ENCODE results near the gene PRR15L. TPM values are rescaled to one million over a fixed set of nuclear protein-coding genes. Genes with fewer than 3 reads are reported as not detected.
A peak's percentile ranks its signal among the peaks of the same experiment; 100 is the strongest.

The PRR15L gene
- total and polyA plus RNA-seq, 2 of the 8 experiments (the other 6 are each of a cell fraction or from before 2014, with no cell fraction given), result 0.26 to 1.1 TPM

- Histone ChIP-seq H3K9me3 (ENCODE audit: insufficient read depth in 2 of 2, low read depth in 1 of 2, low read length in 1 of 2) (no peaks in the 10 kb centered on the region), H3K9ac (replicated peaks in 1 of 4; ENCODE audit: extremely low read depth in 1 of 4, low read depth in 3 of 4, low read length in 3 of 4) (no peak overlapping the region), H3K23me2 (ENCODE audit: low read depth, low read length) (no peaks in the 10 kb centered on the region), H3K27me3 (replicated peaks in 1 of 4; ENCODE audit: control insufficient read depth in 3 of 4, extremely low read depth in 1 of 4, insufficient read depth in 3 of 4, low read length in 3 of 4) (no peaks in the 10 kb centered on the region), H3K18ac (ENCODE audit: extremely low read depth, low read length) (no peak overlapping the region), H2BK20ac (ENCODE audit: low read length) (no peak overlapping the region), H4K91ac (replicated peaks; ENCODE audit: insufficient read length, low read length) (no peak overlapping the region), H3K4me1 (replicated peaks in 1 of 4; ENCODE audit: control insufficient read depth in 3 of 4, insufficient read depth in 4 of 4, low read length in 3 of 4) (peaks cover 14 to 28% (median 23%) of the 10 kb centered on the region in 4 experiments), H3K14ac (ENCODE audit: insufficient read length) (no peak overlapping the region), H3K27ac (ENCODE audit: low read depth, low read length) (no peak overlapping the region), H3K4me2 (ENCODE audit: insufficient read depth in 1 of 2, low read depth in 2 of 2, low read length in 2 of 2) (no peak overlapping the region), H4K8ac (ENCODE audit: extremely low read depth, insufficient read depth, low read length) (no peak overlapping the region), H2BK5ac (ENCODE audit: low read depth, low read length) (no peak overlapping the region), H3K36me3 (ENCODE audit: control insufficient read depth in 2 of 4, insufficient read depth in 4 of 4, low read length in 3 of 4) (no peaks in the 10 kb centered on the region), H2AFZ (ENCODE audit: low read length) (no peak overlapping the region), H3K4ac (replicated peaks; ENCODE audit: insufficient read length, low read depth, low read length) (no peak overlapping the region), H3K79me2 (ENCODE audit: control insufficient read depth in 1 of 2, insufficient read depth in 2 of 2, low read length in 2 of 2) (no peaks in the 10 kb centered on the region), H2BK15ac (ENCODE audit: low read length) (0 out of 2 replicates have a peak overlapping the region, but pooled peaks have one; percentile 61), H3K56ac (replicated peaks; ENCODE audit: insufficient read length, low read depth, low read length) (no peak overlapping the region), H2BK120ac (replicated peaks; ENCODE audit: low read depth, low read length) (no peak overlapping the region), H3K79me1 (ENCODE audit: low read depth, low read length) (no peaks in the 10 kb centered on the region), H4K20me1 (replicated peaks in 1 of 2; ENCODE audit: control insufficient read depth in 1 of 2, insufficient read depth in 2 of 2, low read length in 2 of 2) (no peaks in the 10 kb centered on the region), H3K4me3 (ENCODE audit: extremely low read depth in 1 of 4, insufficient read depth in 2 of 4, low read depth in 3 of 4, low read length in 4 of 4) (no peak overlapping the region), H2AK5ac (ENCODE audit: low read depth, low read length) (no peak overlapping the region), H4K5ac (ENCODE audit: insufficient read length, low read depth, low read length) (no peak overlapping the region), H3K23ac (ENCODE audit: insufficient read length) (no peak overlapping the region), H2BK12ac (ENCODE audit: low read depth, low read length) (no peak overlapping the region)
- FAIRE-seq (no peak), DNase-seq (ENCODE audit: low read depth in 1 of 2, low spot score in 2 of 2) (no peak)
- ChIA-PET POLR2A (ENCODE audit: partially characterized antibody) (interaction anchor here (1.2 to 2.9 kb wide), 3 partner anchors 8 to 28 kb away, joined by 3 to 8 read pairs (median 4); no protein-coding TSS in a partner anchor), CTCF (ENCODE audit: partially characterized antibody) (interaction anchor here (3.0 to 27.8 kb wide), 4 partner anchors 9 to 46 kb away, joined by 17 to 493 read pairs (median 158); partner anchors contain the start of genes PNPO and PRR15L)
- 96% methylated on average over 7 of the region's 7 CpGs; no CpG with 5 or more reads in 1 of the 2 experiments for WGBS, 2 experiments (ENCODE audit: extremely low coverage in 1 of 2, insufficient coverage in 1 of 2, insufficient read length in 1 of 2, insufficient replicate concordance in 2 of 2, low coverage in 1 of 2, low lambda C conversion rate in 2 of 2, missing lambda C conversion rate in 1 of 2)
- TF ChIP-seq HDAC6 (IDR thresholded peaks at IDR 0.05; ENCODE audit: low read depth, low read length) (no peak), KDM5A (IDR thresholded peaks at IDR 0.05; ENCODE audit: low read length) (no peak), RAD21 (IDR thresholded peaks at IDR 0.05 in 1 of 2, conservative IDR thresholded peaks at IDR 0.05 in 1 of 2; ENCODE audit: low read depth in 2 of 2, low read length in 2 of 2) (no peak), SRF (IDR thresholded peaks at IDR 0.05; ENCODE audit: low read depth, low read length) (no peak), ASH2L (IDR thresholded peaks at IDR 0.05; ENCODE audit: low read length) (no peak), NRF1 (IDR thresholded peaks at IDR 0.05; ENCODE audit: low read depth, low read length) (no peak), TAF1 (IDR thresholded peaks at IDR 0.05; ENCODE audit: low read depth, low read length) (no peak), RNF2 (IDR thresholded peaks at IDR 0.05; ENCODE audit: borderline replicate concordance, low read depth, low read length, missing control alignments, poor library complexity, severe bottlenecking) (no peak), TAF7 (optimal IDR thresholded peaks at IDR 0.05; ENCODE audit: borderline replicate concordance, low read depth, low read length) (no peak), FOSL1 (IDR thresholded peaks at IDR 0.05; ENCODE audit: insufficient read depth, low read depth, low read length) (no peak)
- TF ChIP-seq, protein P1, sequence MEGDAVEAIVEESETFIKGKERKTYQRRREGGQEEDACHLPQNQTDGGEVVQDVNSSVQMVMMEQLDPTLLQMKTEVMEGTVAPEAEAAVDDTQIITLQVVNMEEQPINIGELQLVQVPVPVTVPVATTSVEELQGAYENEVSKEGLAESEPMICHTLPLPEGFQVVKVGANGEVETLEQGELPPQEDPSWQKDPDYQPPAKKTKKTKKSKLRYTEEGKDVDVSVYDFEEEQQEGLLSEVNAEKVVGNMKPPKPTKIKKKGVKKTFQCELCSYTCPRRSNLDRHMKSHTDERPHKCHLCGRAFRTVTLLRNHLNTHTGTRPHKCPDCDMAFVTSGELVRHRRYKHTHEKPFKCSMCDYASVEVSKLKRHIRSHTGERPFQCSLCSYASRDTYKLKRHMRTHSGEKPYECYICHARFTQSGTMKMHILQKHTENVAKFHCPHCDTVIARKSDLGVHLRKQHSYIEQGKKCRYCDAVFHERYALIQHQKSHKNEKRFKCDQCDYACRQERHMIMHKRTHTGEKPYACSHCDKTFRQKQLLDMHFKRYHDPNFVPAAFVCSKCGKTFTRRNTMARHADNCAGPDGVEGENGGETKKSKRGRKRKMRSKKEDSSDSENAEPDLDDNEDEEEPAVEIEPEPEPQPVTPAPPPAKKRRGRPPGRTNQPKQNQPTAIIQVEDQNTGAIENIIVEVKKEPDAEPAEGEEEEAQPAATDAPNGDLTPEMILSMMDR (IDR thresholded peaks at IDR 0.05; ENCODE audit: control extremely low read depth in 1 of 3, insufficient read depth in 1 of 3, low read depth in 1 of 3, low read length in 3 of 3), result no peak
These were observed 39.9 kb upstream of the PRR15L start for GRCh38 chr17:47997586-47997985.

All from H1 (cell line).